SH-SY5Y (cell line): ENCODE data around the gene GPR101.

Source experiments
- GATA2 ChIP-seq: IDR thresholded peaks from 2 replicates; pipeline ENCODE4 v1.6.1; 2011; ENCODE audit warnings: mild to moderate bottlenecking, low read depth, low read length
- GATA3 ChIP-seq: IDR thresholded peaks from 2 replicates; pipeline ENCODE4 v1.6.1; 2011; ENCODE audit warnings: low read depth, mild to moderate bottlenecking, low read length, moderate library complexity

The GPR101 gene

GRCh38 chrX:137034508-137034872 is 695 bp upstream of the GPR101 start:
- TF ChIP-seq GATA2, result no peak
- no peak for TF ChIP-seq GATA3

DNA sequence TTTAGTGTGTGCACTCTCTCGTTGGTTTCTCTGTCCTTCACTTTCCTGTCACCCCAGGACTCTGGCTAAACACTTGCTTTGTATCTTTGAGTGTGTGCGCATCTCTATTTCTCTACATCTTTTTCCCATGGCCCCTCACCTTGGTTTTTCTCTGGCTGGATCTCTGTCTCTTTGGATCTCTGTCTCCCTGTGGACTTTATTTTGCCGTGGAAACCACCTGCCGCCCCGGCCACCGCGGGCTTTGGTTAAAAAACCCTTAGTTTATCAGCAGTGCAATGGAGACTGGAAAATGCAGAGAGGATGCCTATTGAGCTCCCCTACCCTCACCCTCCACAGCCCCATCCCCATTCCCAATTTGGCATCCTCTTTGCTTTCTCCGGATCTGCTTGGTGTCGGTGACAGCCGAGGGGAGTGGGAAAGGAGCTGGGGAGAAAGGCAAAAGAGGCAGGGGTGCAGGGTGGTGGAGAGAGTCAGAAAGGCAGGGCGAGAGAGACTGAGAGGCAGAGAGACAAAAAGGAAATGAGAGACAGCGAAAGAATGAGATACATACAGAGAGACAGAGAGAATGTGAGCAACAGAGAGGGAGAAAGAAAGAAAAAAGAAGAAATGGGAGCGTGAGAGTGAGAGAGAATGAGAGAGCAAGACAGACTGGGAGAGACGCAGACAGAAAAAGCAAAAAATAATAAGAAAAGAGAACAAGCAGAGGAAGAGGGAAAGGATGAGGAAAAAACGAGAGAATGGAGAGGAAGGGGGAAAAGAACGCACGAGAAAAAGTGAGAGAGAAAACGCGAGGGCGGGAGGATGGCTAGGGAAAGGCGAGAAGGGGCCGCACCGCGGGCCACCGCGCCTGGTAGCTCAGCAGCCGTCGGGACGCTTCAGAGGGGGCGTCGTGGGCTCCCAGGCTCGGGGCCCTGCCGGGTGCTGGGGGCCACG is 688 bp downstream of the GPR101 start:
- TF ChIP-seq GATA2 (no peak), GATA3 (no peak)

GRCh38 chrX:137032341-137032694 is 1.5 kb downstream of the GPR101 start:
- no peak for TF ChIP-seq GATA2
- no peak for TF ChIP-seq GATA3

DNA sequence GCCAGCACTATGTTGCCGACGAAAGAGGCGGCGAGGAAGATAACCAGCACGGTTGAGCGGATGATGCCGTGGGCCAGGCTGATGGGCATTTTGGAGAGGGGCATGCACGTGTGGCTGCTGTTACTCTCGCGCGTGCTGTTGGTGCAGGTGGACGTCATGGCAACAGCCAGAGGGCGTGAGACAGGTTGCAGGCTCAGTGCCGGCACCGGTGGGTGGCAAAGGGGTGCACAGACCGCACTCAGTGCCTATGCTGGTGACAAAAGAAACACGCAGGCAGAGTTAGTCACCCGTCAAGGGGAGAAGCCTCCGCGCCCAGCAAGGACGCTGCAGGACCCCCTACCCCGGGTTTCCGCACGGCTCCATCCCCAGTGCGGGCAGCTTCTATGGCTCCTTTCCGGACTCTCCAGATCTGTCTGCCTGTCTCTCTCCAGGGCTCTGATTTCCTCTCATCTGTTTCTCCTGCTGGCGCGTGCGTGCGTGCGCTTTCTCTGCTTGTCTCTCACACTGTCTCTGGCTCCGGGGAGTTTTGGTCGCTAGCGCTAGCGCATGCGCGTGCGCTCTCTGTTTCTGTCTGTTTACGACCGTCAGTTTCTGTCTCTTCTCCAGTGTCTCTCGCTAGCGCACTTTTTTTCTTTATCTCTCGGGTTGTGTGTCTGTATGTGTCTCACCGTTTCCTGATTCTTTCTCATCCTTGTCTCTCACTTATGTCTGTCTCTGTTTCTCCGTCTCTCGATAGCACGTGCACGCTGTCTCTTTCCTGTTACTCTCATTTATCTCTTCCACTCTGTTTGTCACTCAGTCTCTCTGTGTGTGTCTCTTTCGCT is 2.1 kb downstream of the GPR101 start:
- TF ChIP-seq GATA3 (no peak), GATA2 (no peak)

- TF ChIP-seq GATA2 (no peak), GATA3 (no peak)
Observed at GRCh38 chrX:137031039-137031438, 2.8 kb downstream of the GPR101 start.

GRCh38 chrX:137028699-137029098 is 5.1 kb downstream of the GPR101 start:
- TF ChIP-seq GATA2 (no peak), GATA3 (no peak)

DNA sequence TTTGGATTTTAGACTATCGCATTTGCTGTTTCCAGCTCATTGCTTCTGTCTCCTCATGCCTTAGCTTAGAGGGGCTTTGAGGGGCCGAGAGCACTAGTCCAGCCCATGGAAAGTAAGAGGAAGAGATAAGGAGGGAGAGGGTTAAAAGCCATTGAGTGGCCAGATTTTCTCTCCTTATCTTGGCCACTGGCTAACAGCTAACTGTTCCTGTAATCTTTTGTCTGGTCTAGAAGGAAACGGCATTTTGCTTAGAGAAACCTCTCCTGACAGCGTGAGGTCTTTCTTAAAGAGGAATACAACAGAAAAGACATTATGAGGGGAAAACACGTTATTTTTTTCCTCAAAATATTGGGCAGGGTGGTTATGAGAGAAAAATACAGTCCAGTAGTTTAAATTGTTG is 7.9 kb downstream of the GPR101 start:
- TF ChIP-seq GATA2, result no peak
- no peak for TF ChIP-seq GATA3

GRCh38 chrX:136999024-136999423 is 34.8 kb downstream of the GPR101 start:
- TF ChIP-seq GATA3, result no peak
- TF ChIP-seq GATA2, result no peak
